Measurements from ENCODE around the gene LIPK. TPM values are rescaled to one million over a fixed set of nuclear protein-coding genes. Genes with fewer than 3 reads are reported as not detected.

Gene LIPK
- total RNA-seq, 1 donor, result not detected

GRCh38 chr10:88715517-88715916, 9.5 kb downstream of the LIPK start:
- DNase-seq (ENCODE audit: low read depth), result no peak
- H3K4me3 ChIP-seq (ENCODE audit: low read depth, low read length), result no peak overlapping the region
- TF ChIP-seq CTCF (IDR thresholded peaks at IDR 0.05; ENCODE audit: insufficient read depth, low read length), result no peak

GRCh38 chr10:88721392-88721791, 15.3 kb downstream of the LIPK start:
- TF ChIP-seq CTCF (IDR thresholded peaks at IDR 0.05; ENCODE audit: insufficient read depth, low read length), result no peak
- H3K4me3 ChIP-seq (ENCODE audit: low read depth, low read length), result no peak overlapping the region
- no peak for DNase-seq (ENCODE audit: low read depth)

GRCh38 chr10:88725798-88726197, 19.7 kb downstream of the LIPK start:
- no peak for TF ChIP-seq CTCF (IDR thresholded peaks at IDR 0.05; ENCODE audit: insufficient read depth, low read length)
- no peak for DNase-seq (ENCODE audit: low read depth)

GRCh38 chr10:88728107-88728763, 22.2 kb downstream of the LIPK start:
- no peak for DNase-seq (ENCODE audit: low read depth)
- peak; percentile 13 for TF ChIP-seq CTCF (IDR thresholded peaks at IDR 0.05; ENCODE audit: insufficient read depth, low read length)
- no peak overlapping the region for H3K4me3 ChIP-seq (ENCODE audit: low read depth, low read length)

More at GRCh38 chr10:88725798-88726197, 19.7 kb downstream of the LIPK start:
- H3K4me3 ChIP-seq (ENCODE audit: low read depth, low read length), result no peak overlapping the region

- TF ChIP-seq CTCF (IDR thresholded peaks at IDR 0.05; ENCODE audit: insufficient read depth, low read length), result no peak
- no peak overlapping the region for H3K4me3 ChIP-seq (ENCODE audit: low read depth, low read length)
- no peak for DNase-seq (ENCODE audit: low read depth)
Measured at GRCh38 chr10:88730864-88731263, 24.8 kb downstream of the LIPK start.

- DNase-seq (ENCODE audit: low read depth), result peak; percentile 26
- TF ChIP-seq CTCF (IDR thresholded peaks at IDR 0.05; ENCODE audit: insufficient read depth, low read length), result no peak
- no peak overlapping the region for H3K4me3 ChIP-seq (ENCODE audit: low read depth, low read length)
Measured at GRCh38 chr10:88731296-88731695, 25.2 kb downstream of the LIPK start.

GRCh38 chr10:88733215-88733614, 27.2 kb downstream of the LIPK start:
- no peak overlapping the region for H3K4me3 ChIP-seq (ENCODE audit: low read depth, low read length)
- no peak for DNase-seq (ENCODE audit: low read depth)
- no peak for TF ChIP-seq CTCF (IDR thresholded peaks at IDR 0.05; ENCODE audit: insufficient read depth, low read length)

Data from fibroblast of the aortic adventitia (primary cell).